Liver (tissue), 3 donors: Measurements from ENCODE around the gene MMD2.

Experiments used
- ATF3 ChIP-seq: IDR thresholded peaks from 2 replicates; pipeline ENCODE4 v1.6.1; 2016; ENCODE audit warnings: antibody characterized with exemption
- CTCF ChIP-seq: fragments of 150-350 bp; IDR thresholded peaks from 2 replicates; pipeline ENCODE4 v1.5.1; 2017; ENCODE audit warnings: improper control_type of control experiment, low read depth, low read length; ENCODE audit not compliant: missing input control
- EGR1 ChIP-seq, 2 donors: IDR thresholded peaks; 2 replicates each; pipeline ENCODE4 v1.6.1; 2016 to 2018; ENCODE audit warnings: antibody characterized with exemption in 2 of 2, low read depth in 2 of 2
- GABPA ChIP-seq, 2 donors: IDR thresholded peaks in 1 of 2; conservative IDR thresholded peaks in 1 of 2; 2 replicates each; pipeline ENCODE4 v1.6.1; 2016; ENCODE audit warnings: antibody characterized with exemption in 2 of 2, mild to moderate bottlenecking in 1 of 2, moderate library complexity in 1 of 2
- HNF4G ChIP-seq: IDR thresholded peaks from 2 replicates; pipeline ENCODE4 v1.6.1; 2016; ENCODE audit warnings: antibody characterized with exemption
- JUND ChIP-seq, 2 donors: IDR thresholded peaks; 2 replicates each; pipeline ENCODE4 v1.6.1; 2016; ENCODE audit warnings: antibody characterized with exemption in 2 of 2
- MAX ChIP-seq: IDR thresholded peaks from 2 replicates; pipeline ENCODE4 v1.6.1; 2016; ENCODE audit warnings: antibody characterized with exemption
- RAD21 ChIP-seq, 2 donors: IDR thresholded peaks; 2 replicates each; pipeline ENCODE4 v1.6.1; 2016; ENCODE audit warnings: antibody characterized with exemption in 2 of 2, mild to moderate bottlenecking in 2 of 2
- REST ChIP-seq: IDR thresholded peaks from 2 replicates; pipeline ENCODE4 v1.6.1; 2016; ENCODE audit warnings: antibody characterized with exemption, mild to moderate bottlenecking
- RXRA ChIP-seq, 2 donors: IDR thresholded peaks; 2 replicates each; pipeline ENCODE4 v1.6.1; 2017 to 2018; ENCODE audit warnings: antibody characterized with exemption in 2 of 2, mild to moderate bottlenecking in 1 of 2
- SP1 ChIP-seq: IDR thresholded peaks from 2 replicates; pipeline ENCODE4 v1.6.1; 2018; ENCODE audit warnings: antibody characterized with exemption, mild to moderate bottlenecking
- TAF1 ChIP-seq: conservative IDR thresholded peaks from 2 replicates; pipeline ENCODE4 v1.6.1; 2016; ENCODE audit warnings: antibody characterized with exemption, mild to moderate bottlenecking
- YY1 ChIP-seq: IDR thresholded peaks from 2 replicates; pipeline ENCODE4 v1.6.1; 2016; ENCODE audit warnings: antibody characterized with exemption, mild to moderate bottlenecking
- donor health status: healthy.
- donor health status: healthy.

GRCh38 chr7:4929005-4929404 is 30.0 kb downstream of the MMD2 start:
- TF ChIP-seq ATF3 (no peak), CTCF (no peak), SP1 (no peak), GABPA (IDR thresholded peaks at IDR 0.05 in 1 of 2, conservative IDR thresholded peaks at IDR 0.05 in 1 of 2) (no peak), RXRA (IDR thresholded peaks at IDR 0.05) (no peak), HNF4G (no peak), EGR1 (IDR thresholded peaks at IDR 0.05; ENCODE audit: low read depth in 2 of 2) (no peak), MAX (no peak), JUND (IDR thresholded peaks at IDR 0.05) (no peak), YY1 (no peak), RAD21 (IDR thresholded peaks at IDR 0.05) (no peak), TAF1 (no peak), REST (no peak)
